Adrenal gland (tissue), 5 donors: ENCODE results near the gene PCSK9.

Experiments used
- POLR2A ChIP-seq, 2 donors: fragments of 450-650 bp; IDR thresholded peaks; one replicate each; pipeline ENCODE4 v1.6.1; 2017; ENCODE audit warnings: antibody characterized with exemption in 2 of 2, mild to moderate bottlenecking in 2 of 2, moderate library complexity in 1 of 2
- TF ChIP-seq, protein P1 (sequence below), 6 experiments: fragments of 450-650 bp in 4 of 6; fragments of 200-600 bp in 2 of 6; sonication (generic) in 1 of 6; IDR thresholded peaks; 1 replicate in 5 of 6; 2 replicates in 1 of 6; pipeline versions ENCODE4 v1.5.1 to v1.8.0; 2016 to 2021; ENCODE audit warnings: antibody characterized with exemption in 6 of 6, mild to moderate bottlenecking in 2 of 6, moderate library complexity in 1 of 6
- donor health status: DM: no; HTN: no; CAD: no.

- TF ChIP-seq, protein P1, sequence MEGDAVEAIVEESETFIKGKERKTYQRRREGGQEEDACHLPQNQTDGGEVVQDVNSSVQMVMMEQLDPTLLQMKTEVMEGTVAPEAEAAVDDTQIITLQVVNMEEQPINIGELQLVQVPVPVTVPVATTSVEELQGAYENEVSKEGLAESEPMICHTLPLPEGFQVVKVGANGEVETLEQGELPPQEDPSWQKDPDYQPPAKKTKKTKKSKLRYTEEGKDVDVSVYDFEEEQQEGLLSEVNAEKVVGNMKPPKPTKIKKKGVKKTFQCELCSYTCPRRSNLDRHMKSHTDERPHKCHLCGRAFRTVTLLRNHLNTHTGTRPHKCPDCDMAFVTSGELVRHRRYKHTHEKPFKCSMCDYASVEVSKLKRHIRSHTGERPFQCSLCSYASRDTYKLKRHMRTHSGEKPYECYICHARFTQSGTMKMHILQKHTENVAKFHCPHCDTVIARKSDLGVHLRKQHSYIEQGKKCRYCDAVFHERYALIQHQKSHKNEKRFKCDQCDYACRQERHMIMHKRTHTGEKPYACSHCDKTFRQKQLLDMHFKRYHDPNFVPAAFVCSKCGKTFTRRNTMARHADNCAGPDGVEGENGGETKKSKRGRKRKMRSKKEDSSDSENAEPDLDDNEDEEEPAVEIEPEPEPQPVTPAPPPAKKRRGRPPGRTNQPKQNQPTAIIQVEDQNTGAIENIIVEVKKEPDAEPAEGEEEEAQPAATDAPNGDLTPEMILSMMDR (IDR thresholded peaks at IDR 0.05), result no peak
- no peak for TF ChIP-seq POLR2A (IDR thresholded peaks at IDR 0.05)
Observed at GRCh38 chr1:54990916-54991315, 48.4 kb upstream of the PCSK9 start.
